ENCODE measurements around the gene SS18.

- no peak for TF ChIP-seq CTCF (IDR thresholded peaks at IDR 0.05)
- TF ChIP-seq SIN3A (IDR thresholded peaks at IDR 0.05; ENCODE audit: borderline replicate concordance, insufficient read depth, low read depth, low read length), result no peak
- TF ChIP-seq REST (IDR thresholded peaks at IDR 0.05; ENCODE audit: insufficient read depth in 1 of 2, low read depth in 2 of 2, low read length in 1 of 2), result no peak
- no peak for TF ChIP-seq POLR2AphosphoS5 (IDR thresholded peaks at IDR 0.05; ENCODE audit: low read depth, low read length)
- TF ChIP-seq TCF7L2 (IDR thresholded peaks at IDR 0.05; ENCODE audit: low read depth, low read length), result no peak
Measured at GRCh38 chr18:25990473-25990872, 99.9 kb downstream of the SS18 start.

All from Panc1 (cell line).